HCT116 (cell line): ENCODE data around the gene UMPS. TPM values are rescaled to one million over a fixed set of nuclear protein-coding genes. Genes with fewer than 3 reads are reported as not detected.

ENCODE experiments used
- ATAC-seq: fragments of 200-7000 bp; cut with Tn5 transposase; 2 replicates; pipeline ENCODE4 v1.9.1; 2020; ENCODE audit warnings: mild to moderate bottlenecking, moderate library complexity
- BruUV-seq: library from RNA; stranded (reverse); fragments of 400-500 nt; replicated peaks from 2 replicates; lab custom pipeline; 2021; lab: Mats Ljungman, UMichigan
- CTCF ChIA-PET: fragments of 300-600 bp; sonication (Branson Sonifier 250); formaldehyde crosslinking; loops from one replicate; lab custom pipeline; 2021; ENCODE audit warnings: antibody characterized with exemption; lab: Charles Lee
- POLR2A ChIA-PET: fragments of 300-600, 350-600 bp; sonication (Branson Sonifier 250); formaldehyde crosslinking; loops from one replicate; lab custom pipeline; 2021; ENCODE audit warnings: antibody characterized with exemption; lab: Charles Lee
- RAD21 ChIA-PET, 2 experiments: fragments of 300-600 bp; sonication (Branson Sonifier 250); formaldehyde crosslinking; loops; one replicate each; lab custom pipeline; 2023; ENCODE audit warnings: low total read pairs in 2 of 2; ENCODE audit not compliant: uncharacterized antibody in 2 of 2, unreplicated experiment in 2 of 2, low non-redundant PET in 1 of 2; lab: Charles Lee
- DNase-seq: peaks from one replicate; pipeline ENCODE4 v3.0.0-alpha.2; 2010; ENCODE audit warnings: low read depth, low spot score
- H2AFZ ChIP-seq: fragments of 200-600 bp; shearing (Covaris generic), sonication (generic); 2 replicates; pipeline ENCODE4 v1.6.1; 2017; ENCODE audit warnings: low read depth, mixed run types, mixed read lengths, antibody characterized with exemption, low read length; ENCODE audit not compliant: poor library complexity, severe bottlenecking
- H3K27ac ChIP-seq: 2 replicates; pipeline ENCODE4 v1.5.1; 2012; ENCODE audit warnings: low read depth, low read length
- H3K27me3 ChIP-seq: fragments of 200-600 bp; sonication (generic); 2 replicates; pipeline ENCODE4 v1.6.1; 2016; ENCODE audit warnings: mixed run types, low read length, mixed read lengths; ENCODE audit not compliant: insufficient read depth
- H3K36me3 ChIP-seq, 2 experiments: fragments of 200-500 bp in 1 of 2; fragments of 200-600 bp in 1 of 2; sonication (Bioruptor generic) in 1 of 2; sonication (generic) in 1 of 2; 2 replicates each; pipeline versions ENCODE4 v1.5.1 to v1.6.1; 2014 to 2016; ENCODE audit warnings: low read length in 2 of 2, inconsistent platforms in 1 of 2, mixed read lengths in 1 of 2, mixed run types in 1 of 2; ENCODE audit not compliant: insufficient read depth in 2 of 2, control insufficient read depth in 1 of 2
- H3K4me1 ChIP-seq, 2 experiments: fragments of 200-600 bp in 1 of 2; sonication (generic) in 1 of 2; 2 replicates each; pipeline versions ENCODE4 v1.5.1 to v1.6.1; 2012 to 2017; ENCODE audit warnings: low read length in 2 of 2, inconsistent platforms in 1 of 2, mild to moderate bottlenecking in 1 of 2, mixed read lengths in 1 of 2, mixed run types in 1 of 2, moderate library complexity in 1 of 2; ENCODE audit not compliant: insufficient read depth in 2 of 2, control insufficient read depth in 1 of 2
- H3K4me2 ChIP-seq: fragments of 200-600 bp; sonication (generic); 2 replicates; pipeline ENCODE4 v1.6.1; 2017; ENCODE audit warnings: mixed run types, low read length, mixed read lengths
- H3K4me3 ChIP-seq, 2 experiments: fragments of 200-600 bp in 1 of 2; sonication (generic) in 1 of 2; replicated peaks in 1 of 2; 2 replicates each; pipeline ENCODE4 v1.5.1; 2011 to 2016; ENCODE audit warnings: low read length in 2 of 2, control low read depth in 1 of 2, low read depth in 1 of 2, mild to moderate bottlenecking in 1 of 2, mixed read lengths in 1 of 2, mixed run types in 1 of 2
- H3K79me2 ChIP-seq: fragments of 200-600 bp; sonication (generic); 2 replicates; pipeline ENCODE4 v1.6.1; 2017; ENCODE audit warnings: mild to moderate bottlenecking, mixed run types, low read length, moderate library complexity, mixed read lengths; ENCODE audit not compliant: insufficient read depth
- H3K9ac ChIP-seq: fragments of 200-600 bp; sonication (generic); 2 replicates; pipeline ENCODE4 v1.6.1; 2016; ENCODE audit warnings: low read length, mixed read lengths
- H3K9me2 ChIP-seq: fragments of 200-600 bp; sonication (generic), shearing (Covaris generic); 2 replicates; pipeline ENCODE4 v1.6.1; 2017; ENCODE audit warnings: mixed run types, mild to moderate bottlenecking, moderate library complexity; ENCODE audit not compliant: insufficient read depth
- H3K9me3 ChIP-seq, 2 experiments: fragments of 200-500 bp in 1 of 2; fragments of 200-600 bp in 1 of 2; sonication (Bioruptor generic) in 1 of 2; sonication (generic) in 1 of 2; 2 replicates each; pipeline ENCODE4 v1.6.1; 2014 to 2017; ENCODE audit warnings: low read length in 2 of 2, mixed read lengths in 2 of 2, inconsistent platforms in 1 of 2, low read depth in 1 of 2, mild to moderate bottlenecking in 1 of 2, mixed run types in 1 of 2, moderate library complexity in 1 of 2; ENCODE audit not compliant: control insufficient read depth in 1 of 2, insufficient read depth in 1 of 2
- H4K20me1 ChIP-seq: fragments of 200-600 bp; sonication (generic), shearing (Covaris generic); 2 replicates; pipeline ENCODE4 v1.6.1; 2017; ENCODE audit warnings: mixed run types, mild to moderate bottlenecking, moderate library complexity; ENCODE audit not compliant: insufficient read depth
- CTCF ChIP-seq, 3 experiments: fragments of 200-600 bp in 1 of 3; sonication (generic) in 1 of 3; IDR thresholded peaks in 2 of 3; conservative IDR thresholded peaks in 1 of 3; 2 replicates each; pipeline ENCODE4 v1.5.1; 2012 to 2017; ENCODE audit warnings: low read depth in 2 of 3, low read length in 2 of 3, antibody characterized with exemption in 1 of 3, borderline replicate concordance in 1 of 3, control low read depth in 1 of 3, mild to moderate bottlenecking in 1 of 3, mixed read lengths in 1 of 3, mixed run types in 1 of 3, moderate library complexity in 1 of 3; ENCODE audit not compliant: insufficient read depth in 1 of 3
- REST ChIP-seq: IDR thresholded peaks from 2 replicates; pipeline ENCODE4 v1.6.1; 2012; ENCODE audit warnings: low read depth
- TCF7L2 ChIP-seq: IDR thresholded peaks from 2 replicates; pipeline ENCODE4 v1.7.0; 2011; ENCODE audit warnings: borderline replicate concordance, inconsistent platforms; ENCODE audit not compliant: insufficient read depth, insufficient read length; ENCODE audit errors: extremely low read depth
- ZNF274 ChIP-seq: fragments of 200-500 bp; sonication (Bioruptor generic); IDR thresholded peaks from 2 replicates; pipeline ENCODE4 v1.6.1; 2014; ENCODE audit warnings: mild to moderate bottlenecking, low read depth, low read length, inconsistent platforms
- intact Hi-C: fragments of 100-400 bp; cut with micrococcal nuclease; formaldehyde crosslinking; loops from 2 replicates; pipeline ENCODE4 v1.10.0; 2022
- total RNA-seq: library from RNA; stranded (reverse); gene quantifications from one replicate; pipeline ENCODE4 v1.2.1, GENCODE V29; 2021; ENCODE audit not compliant: unreplicated experiment

The UMPS gene
- total RNA-seq, 1 experiment from 2014 or later: 41.3 TPM

- Histone ChIP-seq H3K4me2 (no peak overlapping the region), H3K9ac (no peak overlapping the region), H3K9me2 (no peaks in the 10 kb centered on the region), H4K20me1 (peaks cover 2% of the 10 kb centered on the region; the same call in 1 of the 2 replicates), H3K27me3 (no peaks in the 10 kb centered on the region), H3K36me3 (peaks cover 17 to 52% of the 10 kb centered on the region in 2 experiments), H3K9me3 (no peaks in the 10 kb centered on the region), H3K27ac (no peak overlapping the region), H3K4me3 (no peak overlapping the region), H3K4me1 (no peaks in the 10 kb centered on the region), H2AFZ (no peak overlapping the region), H3K79me2 (peaks cover 9% of the 10 kb centered on the region)
- TF ChIP-seq REST: no peak
- no peak for TF ChIP-seq CTCF (IDR thresholded peaks at IDR 0.05 in 2 of 3, conservative IDR thresholded peaks at IDR 0.05 in 1 of 3; ENCODE audit: borderline replicate concordance in 1 of 3, insufficient read depth in 1 of 3, low read depth in 2 of 3, low read length in 2 of 3)
- no peak for TF ChIP-seq TCF7L2
- no peak for TF ChIP-seq ZNF274
- intact Hi-C loops: no loop called here
- ChIA-PET RAD21 (no interaction called here), POLR2A (no interaction called here), CTCF (no interaction called here)
- DNase-seq (no peak), ATAC-seq (no peak)
- BruUV-seq: no TSS peak
These were observed 15.5 kb downstream of the UMPS start for GRCh38 chr3:124745756-124746155.
